ENCODE results near the gene TTC8.

Gene TTC8

DNA sequence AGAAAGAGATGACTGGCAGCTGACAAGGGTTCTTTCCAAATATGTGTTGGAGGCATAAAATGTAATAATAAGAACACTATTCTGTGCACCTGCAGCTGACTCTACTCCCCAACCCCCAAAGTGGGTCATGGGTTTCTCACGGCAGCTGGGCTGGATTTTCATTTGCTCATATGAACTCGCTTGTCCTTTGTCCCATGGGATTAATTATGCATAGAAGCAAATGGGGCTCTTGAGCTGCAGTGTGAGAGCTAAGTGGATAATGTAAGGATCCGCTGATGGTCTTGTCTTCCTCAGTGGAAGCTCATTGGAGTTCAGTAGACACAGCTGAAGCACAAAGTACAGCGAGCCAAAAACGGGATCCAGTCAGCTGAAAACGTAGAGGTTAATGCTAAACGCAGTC, 46.3 kb downstream of the TTC8 start:
- DNase-seq = no peak

DNA sequence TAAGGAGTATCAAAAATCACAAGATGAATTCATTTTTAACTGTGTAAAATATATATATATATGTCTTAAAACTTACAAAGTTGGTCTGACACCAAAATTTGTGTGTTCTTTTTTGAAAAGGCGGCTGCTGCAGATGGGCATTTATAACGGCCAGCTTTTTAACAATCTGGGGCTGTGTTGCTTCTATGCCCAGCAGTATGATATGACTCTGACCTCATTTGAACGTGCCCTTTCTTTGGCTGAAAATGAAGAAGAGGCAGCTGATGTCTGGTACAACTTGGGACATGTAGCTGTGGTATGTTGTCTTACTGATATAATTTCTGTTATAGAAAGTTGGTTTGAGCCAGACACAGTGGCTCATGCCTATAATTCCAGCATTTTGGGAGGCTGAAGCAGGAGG, 47.0 kb downstream of the TTC8 start:
- DNase-seq = no peak

DNA sequence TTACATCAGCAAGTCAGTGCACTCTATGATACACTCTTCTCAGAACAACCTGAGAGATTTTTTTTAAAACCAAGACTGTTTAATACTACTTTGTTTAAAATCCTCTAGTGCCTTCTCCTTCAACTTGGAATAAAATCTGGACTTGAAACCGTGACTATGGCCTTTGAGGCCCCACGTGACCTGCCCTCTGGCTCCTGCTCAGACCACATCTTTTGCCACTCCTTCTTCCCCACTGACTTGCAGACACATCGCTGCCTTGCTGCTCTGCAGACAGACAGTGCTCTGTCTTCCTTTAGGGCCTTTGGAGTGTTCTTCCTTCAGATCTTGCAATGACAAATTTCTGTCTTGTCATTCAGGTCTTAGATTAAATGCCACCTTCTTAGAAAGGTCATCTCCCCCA, 48.5 kb downstream of the TTC8 start:
- no peak for DNase-seq

DNA sequence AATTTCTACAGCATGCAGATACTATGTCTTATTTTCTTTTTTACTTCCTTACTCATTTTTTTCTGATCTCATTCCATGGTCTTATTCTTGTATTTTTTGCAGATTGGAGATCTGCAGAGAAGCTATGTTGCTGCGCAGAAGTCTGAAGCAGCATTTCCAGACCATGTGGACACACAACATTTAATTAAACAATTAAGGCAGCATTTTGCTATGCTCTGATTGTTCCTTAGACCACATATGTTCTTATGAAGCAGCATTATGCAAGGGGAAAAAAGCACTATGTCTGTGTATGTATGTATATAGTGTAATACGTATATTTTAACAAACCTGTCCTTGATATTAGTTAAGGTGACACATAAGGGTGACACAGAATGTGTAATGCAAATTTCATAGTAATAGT, 52.7 kb downstream of the TTC8 start:
- no peak for DNase-seq

DNA sequence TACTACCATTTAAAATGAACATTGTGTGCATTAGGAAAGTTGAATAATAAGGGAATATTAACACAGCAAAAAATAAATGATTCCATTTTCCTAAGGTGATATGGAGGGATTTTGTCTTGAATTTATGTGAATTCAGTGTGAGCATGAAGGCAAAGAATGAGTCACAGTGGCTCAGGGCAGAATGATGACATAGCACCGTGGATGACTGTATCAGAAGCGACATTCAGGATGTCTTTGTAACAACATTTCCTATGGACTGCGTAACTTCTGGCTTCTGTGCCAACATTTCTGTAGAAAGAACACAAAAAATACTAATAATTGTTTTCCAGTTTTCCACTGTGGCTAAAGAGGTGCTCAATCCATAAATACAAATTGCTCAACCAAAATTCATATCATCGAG, 54.6 kb downstream of the TTC8 start:
- no peak for DNase-seq

DNA sequence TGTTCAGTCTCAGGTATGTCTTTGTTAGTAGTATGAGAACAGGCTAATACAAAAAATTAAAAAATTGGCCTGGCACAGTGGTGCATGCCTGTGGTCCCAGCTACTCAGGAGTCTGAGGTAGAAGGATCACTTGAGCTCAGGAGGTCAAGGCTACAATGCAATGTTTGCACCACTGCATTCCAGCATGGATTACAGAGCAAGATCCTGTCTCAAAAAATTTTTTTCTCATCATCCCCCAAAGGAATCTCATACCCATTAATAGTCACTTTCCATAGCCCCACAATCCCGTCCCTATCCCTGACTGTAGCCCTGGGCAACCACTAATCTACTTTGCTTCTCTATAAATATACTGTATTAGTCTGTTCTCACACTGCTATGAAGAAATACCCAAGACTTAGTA, 57.8 kb downstream of the TTC8 start:
- DNase-seq = no peak

DNA sequence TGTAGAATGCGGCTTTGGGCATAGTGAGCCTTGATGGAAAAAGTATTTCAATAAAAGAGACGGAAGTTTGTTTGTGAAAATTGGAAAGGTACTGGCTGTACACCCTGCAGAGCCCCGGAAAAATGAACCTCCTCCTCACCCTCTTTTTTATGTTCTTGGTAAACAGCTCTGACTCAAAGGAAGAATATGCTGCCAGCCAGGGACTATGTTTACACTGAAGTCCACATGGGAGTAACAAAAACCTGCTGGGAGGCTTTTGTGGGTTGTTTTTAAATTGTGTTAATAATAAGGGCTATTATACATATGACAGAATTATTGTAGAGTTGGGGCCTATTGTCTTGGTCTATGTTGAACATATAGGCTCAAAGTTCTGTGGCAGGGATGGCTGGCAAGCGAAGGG, 70.7 kb downstream of the TTC8 start:
- no peak for DNase-seq

DNA sequence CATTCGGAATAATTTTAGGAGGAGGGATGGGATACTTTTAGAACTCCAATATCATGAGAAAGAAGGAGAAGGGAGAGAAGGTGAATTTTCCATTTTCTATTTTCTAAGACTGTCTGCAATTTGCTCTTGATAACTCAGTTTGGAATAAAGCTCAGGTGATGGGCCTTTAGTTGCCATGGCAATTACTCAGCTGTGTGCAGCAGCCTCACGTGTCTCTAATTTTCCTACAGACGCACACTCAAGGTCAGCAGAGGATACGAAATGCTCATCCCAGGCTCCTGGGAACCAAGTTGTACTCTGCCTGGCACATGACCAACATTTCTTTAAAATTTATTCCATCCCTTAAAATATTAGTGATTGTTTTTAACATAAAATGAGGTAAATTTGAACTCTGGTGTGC, 76.7 kb downstream of the TTC8 start:
- no peak for DNase-seq

DNA sequence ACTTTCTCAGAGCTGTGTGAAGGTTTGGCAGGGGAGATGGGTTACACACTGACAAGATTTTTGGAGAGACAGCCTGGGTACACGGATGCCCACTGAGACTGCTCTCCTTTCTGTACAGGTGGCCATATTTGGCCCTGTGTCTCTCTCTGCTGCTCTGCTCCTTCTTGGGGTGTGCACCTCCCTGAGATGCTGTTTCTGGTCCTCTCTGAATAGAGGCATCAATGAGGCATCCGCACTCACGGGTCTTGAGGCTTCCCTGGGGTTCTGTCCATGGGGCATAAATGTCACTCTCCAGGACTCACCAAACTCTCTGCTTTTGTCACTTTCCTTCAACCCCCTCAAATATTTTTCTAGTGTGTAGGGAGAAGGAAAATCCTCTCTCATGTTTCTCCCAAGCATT, 77.5 kb downstream of the TTC8 start:
- no peak for DNase-seq

DNA sequence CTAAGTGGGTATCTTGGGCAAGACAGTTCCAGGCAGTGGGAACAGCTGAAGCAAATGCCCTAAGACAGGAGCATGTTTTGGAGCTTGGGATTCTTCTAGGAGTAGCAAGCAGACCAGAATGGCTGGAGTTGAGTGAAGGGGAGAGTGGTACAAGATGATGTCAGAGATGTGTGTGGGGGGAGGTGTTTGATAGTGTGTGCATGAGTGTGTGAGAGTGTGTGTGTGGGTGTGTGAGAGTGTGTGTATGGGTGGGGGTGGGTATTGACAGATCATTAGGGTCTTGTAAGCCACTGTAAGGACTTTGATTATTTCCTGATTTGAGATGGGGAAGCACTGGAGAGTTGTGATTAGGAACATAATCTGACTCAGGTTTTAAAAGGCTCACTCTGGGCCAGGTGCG, 78.4 kb downstream of the TTC8 start:
- no peak for DNase-seq

DNA sequence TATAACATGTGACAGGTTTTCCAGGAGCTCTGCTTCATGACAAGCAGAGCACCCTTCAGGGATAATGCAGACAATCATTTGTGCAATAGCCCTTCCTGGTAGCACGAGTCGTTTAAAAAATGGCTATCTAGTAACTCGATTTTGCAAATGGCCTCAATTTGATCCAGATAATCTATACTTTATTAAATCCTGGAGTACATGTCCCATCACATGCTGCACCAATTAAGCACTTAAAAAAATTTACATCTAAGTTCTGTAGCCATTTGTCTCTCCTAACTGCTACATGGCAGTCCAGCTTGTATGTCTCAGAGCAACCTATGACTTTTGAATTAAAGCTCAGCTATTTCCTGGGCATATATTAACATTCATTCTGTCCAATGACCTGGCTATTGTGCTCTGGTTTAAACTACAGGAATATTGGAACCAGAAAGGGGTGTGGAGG, 79.8 kb downstream of the TTC8 start:
- no peak for DNase-seq

DNA sequence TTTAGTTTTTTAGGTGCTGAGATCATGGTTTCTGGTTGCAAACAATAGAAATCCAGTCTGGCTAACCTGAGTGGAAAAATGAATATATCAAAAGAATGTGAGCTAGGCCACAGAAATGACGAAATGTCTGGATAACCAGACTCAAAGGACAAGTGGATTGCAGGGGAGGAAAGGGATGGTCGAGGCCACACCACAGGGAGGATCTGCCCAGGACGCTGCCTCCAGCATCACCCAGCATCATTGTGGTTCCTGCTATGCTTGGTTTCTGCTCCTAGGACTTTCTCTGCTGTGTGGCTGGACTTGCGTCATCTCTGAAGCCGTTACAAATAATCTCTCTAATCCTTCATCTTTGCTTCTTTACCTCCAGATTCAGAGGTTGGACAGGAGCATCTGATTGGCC, 80.4 kb downstream of the TTC8 start:
- no peak for DNase-seq

DNA sequence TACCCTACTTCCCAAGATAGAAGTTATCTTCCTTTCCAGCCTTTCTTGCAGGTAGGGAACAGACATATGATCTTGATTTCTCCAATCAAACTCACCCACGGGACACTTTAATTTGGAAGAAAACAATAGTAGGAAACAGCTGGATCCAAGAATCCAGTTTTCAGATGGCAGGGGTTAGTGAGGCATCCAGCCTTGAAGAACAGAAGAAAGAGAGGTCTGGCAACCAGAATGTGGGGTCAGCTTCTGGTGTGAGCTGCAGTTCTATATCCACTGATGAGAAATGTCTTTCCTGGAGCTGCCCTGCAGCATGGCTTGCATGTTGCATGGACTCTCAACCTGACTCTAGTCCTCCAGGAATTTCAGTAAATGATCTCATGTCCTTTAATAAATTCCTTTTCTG, 83.8 kb downstream of the TTC8 start:
- no peak for DNase-seq

DNA sequence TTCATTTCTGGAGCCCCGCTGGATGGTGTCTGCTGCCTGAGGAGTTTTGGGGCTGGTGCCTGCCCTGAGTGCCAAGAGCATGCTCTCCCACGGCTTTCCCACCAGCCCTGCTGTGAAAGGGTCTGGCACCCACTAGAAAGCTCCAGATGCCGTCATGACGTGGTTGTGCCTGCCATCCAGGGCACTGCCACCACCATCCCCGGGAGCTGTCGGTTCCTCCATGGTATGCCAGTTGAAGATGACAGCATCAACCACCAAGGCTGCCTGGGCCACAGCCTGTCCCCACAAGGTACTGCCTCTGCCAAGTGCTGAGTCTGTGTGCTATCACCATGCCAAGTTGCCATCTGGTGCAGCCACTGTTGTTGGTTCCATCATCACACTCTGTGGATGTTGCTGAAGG, 85.9 kb downstream of the TTC8 start:
- DNase-seq = no peak

DNA sequence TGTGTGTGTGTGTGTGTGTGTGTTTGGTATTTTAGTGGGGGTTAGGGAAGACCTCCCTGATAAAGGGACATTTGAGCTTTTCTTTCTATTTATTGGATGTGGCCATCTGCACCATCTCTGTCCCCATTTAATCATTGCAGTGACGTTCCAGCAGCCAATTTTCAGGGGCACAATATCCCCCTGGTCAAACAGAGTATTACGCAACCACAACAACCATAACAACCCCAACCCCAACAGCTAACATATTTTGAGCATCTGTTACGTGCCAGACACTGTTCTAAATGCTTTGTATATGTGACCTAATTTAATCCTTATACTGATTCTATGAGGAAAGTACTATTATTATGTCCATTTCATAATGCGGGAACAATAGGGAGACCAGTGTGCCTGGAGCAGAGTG, 87.4 kb downstream of the TTC8 start:
- DNase-seq = no peak

DNA sequence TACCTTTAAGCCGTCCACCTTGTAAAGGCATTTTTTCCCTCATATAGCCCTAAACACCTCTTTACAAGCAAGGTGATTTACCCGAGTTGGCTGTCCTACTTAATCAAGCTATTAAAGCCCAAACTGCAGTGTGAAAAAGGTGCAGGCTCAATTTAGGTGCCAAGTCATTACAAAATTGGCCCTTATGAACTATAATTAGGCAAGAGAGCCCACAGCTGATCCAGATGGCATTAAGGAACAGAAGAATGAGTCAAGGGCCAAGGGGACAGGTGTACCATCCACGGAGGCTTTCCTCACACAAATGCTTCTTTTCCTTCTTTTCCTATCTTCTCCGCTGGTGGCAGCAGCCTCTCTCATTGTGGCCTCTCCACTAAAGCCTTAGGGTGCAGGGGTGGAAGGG, 90.5 kb downstream of the TTC8 start:
- no peak for DNase-seq

DNA sequence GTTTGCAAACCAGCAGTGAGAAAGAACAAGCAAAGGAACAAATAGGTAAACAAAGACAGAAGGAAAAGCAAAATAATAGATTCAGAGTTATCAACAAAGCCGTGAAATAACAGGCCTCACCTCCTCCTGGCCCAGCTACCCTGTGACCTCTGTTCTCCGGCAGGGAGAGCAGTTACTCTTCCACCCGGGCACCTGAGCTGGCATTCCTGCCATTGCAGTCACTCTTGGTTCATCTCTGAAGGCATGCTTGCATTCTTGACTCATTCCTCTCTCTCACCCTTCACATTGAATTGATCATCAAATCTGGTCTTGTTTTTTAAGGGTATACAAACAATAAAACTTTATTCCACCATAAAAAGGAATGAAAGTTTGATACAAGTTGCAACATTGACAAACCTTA, 95.1 kb downstream of the TTC8 start:
- DNase-seq = no peak

Data from activated gamma-delta T cell treated with Interleukin-2 at 50 U/mL for 16 hours (primary cell).